SKM-1 treated with dmso at 0.1 percent for 144 hours (cell line): ENCODE results near the gene RFXANK.
"Not testable (repeated sequence)": the region's sequence is repeated elsewhere in the genome, so short reads cannot be mapped to it uniquely, and the experiment has no call there.

Source experiments
- DNase-seq: peaks from one replicate; lab custom pipeline; 2025; ENCODE audit not compliant: unreplicated experiment; lab: John Stamatoyannopoulos, UW

Gene RFXANK

DNA sequence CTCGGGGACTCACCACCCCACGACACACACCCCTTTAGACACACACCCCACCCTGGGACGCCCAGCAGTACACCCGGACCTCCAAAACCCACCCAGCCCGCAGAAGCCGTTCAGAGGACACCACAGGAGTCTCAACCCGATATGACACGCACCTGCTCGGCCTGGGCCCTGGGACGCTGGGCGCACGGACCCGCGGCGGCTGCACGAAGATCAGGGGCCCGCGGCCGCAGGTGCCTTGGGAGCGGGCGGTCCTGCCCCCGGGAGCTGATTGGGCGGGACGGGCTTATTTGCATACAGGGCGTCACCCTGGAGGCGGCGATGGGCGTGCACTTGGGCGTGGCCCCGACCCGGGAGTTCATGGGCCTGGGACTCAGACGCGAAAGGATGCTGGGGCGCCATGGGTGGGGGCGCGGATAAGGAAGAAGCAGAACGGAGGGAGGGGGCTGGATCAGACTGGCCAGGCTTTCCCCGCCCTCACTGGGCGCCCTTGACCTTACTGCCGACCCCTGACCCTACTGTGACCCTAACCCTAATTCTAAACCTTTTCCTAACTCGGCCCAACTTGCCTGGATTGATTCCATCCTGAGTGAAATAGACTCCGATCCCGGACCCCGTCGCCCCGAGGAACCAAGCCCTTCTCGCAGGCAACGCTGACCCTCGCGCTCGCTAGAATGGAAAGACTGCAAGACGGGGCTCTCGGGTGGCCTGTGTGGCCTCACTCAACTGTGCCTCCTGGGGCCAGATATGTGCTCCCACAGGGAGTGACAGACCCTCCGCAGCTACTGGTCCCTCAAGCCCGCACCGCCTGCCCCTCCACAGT lies 21.8 kb upstream of the RFXANK start, which contains the start of gene MEF2B:
MEF2B (minus strand) TSS at position 211 of the 820 bp plus-strand sequence. CDS start 19,528 bp downstream, outside the sequence.
- DNase-seq: no peak

- no peak for DNase-seq
Measured at GRCh38 chr19:19170873-19171672, 21.0 kb upstream of the RFXANK start.

DNA sequence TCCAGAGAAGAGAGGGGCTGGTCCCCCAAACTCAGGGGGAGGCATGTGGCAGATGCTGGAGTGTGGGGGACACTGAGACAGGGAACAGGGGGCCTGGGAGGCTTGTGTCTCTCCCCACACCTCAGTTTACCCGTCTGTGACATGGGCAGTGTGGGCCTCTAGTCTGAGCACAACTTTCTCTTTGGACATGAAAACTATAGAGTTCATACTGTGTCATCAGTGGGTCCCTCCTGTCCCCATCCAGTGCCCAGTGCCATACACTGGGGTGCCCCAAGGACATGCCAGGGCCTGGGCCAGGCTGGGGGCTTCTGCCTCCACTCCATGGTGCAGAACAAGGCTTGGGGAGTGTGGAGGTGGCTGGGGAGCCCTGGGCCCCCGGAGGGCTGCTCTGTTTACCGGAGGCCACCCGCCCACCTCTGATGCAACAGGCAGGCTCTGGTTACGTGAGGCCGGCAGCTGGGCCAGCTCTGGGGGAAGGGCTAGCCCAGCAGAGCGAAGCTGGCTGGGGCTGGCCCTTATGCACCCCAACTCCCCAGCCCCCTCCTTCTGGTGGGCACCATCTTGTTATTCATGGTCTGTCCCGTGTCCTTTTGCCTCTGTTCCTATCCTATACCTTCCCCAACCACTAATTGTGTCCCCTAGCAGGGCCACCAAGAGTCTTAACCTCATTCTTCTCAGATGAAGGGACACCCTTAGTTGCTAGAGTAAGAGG lies 20.1 kb upstream of the RFXANK start:
- DNase-seq: peak; percentile 15

- DNase-seq: not testable (repeated sequence)
Measured at GRCh38 chr19:19173243-19173642, 18.8 kb upstream of the RFXANK start.

- no peak for DNase-seq
Measured at GRCh38 chr19:19176950-19177349, 15.1 kb upstream of the RFXANK start.

DNA sequence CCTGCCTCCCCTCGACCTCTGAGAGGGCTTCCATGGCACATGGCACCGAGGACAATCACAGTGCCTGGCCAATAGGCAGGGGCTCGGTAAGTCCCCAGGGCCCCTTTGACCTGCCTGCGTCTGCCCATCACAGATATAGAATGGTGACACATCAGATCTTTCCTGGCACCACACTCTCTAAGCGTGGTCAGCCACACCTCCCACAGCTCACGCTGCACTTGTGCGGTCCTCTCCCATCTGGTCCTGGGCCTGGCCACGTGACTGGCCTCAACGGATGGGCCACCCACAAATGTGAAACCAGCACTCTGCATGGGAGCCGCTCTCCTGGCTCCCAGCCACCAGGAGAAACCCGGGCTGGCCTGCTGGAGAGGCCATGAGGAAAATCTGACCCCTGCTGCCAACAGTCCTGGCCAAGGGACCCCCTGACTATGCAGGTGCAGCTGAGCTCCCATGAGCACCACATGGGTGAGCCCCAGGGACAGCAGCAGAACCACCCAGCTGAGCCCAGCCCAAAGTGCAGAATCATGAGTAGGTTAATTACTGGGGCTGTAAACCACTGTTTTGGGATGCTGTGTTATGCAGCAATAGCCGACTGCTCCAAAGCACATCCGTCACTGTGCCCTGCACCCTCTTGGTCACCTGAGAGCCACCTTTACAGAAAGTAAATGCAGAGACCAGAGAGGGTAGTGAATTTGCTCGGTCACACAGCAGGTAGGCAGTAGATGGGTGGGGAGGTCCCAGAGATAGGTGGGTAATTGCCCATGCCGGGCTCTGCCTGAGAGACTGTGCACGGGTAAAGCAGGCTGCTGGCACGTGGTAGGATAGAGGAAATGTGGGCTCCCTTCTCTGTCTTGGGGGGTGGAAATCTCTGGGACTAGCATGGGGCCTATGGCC lies 12.3 kb upstream of the RFXANK start:
- DNase-seq: no peak

DNA sequence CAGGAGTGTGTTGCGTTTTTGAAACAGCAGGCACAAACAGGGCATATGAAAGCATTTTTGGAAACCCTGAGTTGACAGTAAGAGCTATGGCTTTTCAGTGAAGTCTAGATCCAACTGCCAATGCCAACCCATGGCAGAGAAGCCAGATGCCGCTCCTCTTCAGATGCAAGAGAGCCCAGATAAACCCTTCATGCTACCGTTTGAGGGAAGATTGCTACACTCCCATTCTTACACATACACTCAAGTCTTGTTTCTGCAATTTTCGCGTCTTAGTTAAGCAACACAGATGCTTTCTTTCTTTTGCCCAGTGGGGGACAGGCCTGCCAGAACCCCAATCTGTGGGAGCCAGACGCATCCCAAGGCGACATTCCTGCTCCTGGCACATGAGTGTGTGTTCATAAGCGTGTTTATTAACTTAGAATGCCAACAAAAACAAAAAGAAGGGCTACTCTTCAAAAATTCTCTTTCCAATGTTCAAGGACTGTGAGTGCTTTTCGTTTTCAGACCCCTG lies 10.5 kb upstream of the RFXANK start:
- peak; percentile 48 for DNase-seq

GRCh38 chr19:19185853-19186740 lies 6.0 kb upstream of the RFXANK start:
- peak; percentile 98 for DNase-seq

DNA sequence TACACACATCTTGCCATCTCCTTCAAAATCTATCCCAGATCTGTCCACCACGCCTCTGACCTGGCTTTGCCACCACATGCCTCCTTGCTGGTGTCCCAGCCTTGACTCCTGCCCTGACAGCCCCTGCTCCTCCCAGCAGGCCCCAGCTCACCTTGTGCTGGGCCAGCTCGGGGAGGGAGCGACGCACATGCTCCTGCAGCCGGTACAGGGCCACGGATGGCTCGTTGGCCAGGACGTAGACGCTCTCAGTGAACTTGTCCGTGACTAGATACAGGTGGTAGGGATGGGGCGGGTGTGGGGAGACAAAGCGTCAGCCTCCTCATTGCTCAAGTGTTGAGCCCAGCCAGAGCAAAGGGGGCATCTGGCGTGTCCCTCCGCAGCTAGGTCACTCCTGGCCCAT lies 5.3 kb upstream of the RFXANK start:
- DNase-seq: no peak

DNA sequence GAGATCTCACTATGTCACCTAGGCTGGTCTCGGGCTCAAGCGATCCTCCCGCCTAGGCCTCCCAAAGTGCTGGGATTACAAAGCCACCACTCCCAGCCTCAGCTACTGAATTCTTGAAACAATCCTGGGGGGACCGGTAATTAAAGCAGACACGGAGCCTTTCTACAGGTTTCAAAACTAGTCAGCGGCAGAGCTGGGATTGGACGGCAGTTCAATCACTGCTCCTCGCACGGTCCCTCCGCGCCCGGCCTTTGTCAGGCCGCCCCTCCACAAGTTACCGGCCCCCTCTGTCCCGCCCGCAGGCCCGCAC lies 335 bp upstream of the RFXANK start:
- DNase-seq: no peak

- no peak for DNase-seq
Measured at GRCh38 chr19:19192910-19193423, 909 bp downstream of the RFXANK start.

GRCh38 chr19:19193926-19194325 lies 1.9 kb downstream of the RFXANK start:
- DNase-seq: no peak

- DNase-seq: no peak
Measured at GRCh38 chr19:19201697-19202630, 9.9 kb downstream of the RFXANK start.

GRCh38 chr19:19202707-19203011 lies 10.6 kb downstream of the RFXANK start:
- no peak for DNase-seq

GRCh38 chr19:19203012-19203856 lies 11.2 kb downstream of the RFXANK start, which contains the start of gene NR2C2AP:
Gene NR2C2AP, minus strand, starts transcription at chr19:19203414. Its CDS starts 354 bp downstream, at chr19:19203060.
- peak; percentile 89 for DNase-seq

- no peak for DNase-seq
Measured at GRCh38 chr19:19204181-19204580, 12.1 kb downstream of the RFXANK start.
